HG02571 (cell line): ENCODE data around the gene TFDP2.
A peak's percentile ranks its signal among the peaks of the same experiment; 100 is the strongest.
"Not testable (repeated sequence)": the region's sequence is repeated elsewhere in the genome, so short reads cannot be mapped to it uniquely, and the experiment has no call there.

Source experiments
- ATAC-seq: cut with Tn5 transposase; IDR thresholded peaks from one replicate; pipeline ENCODE4 v1.9.1; 2021; ENCODE audit warnings: mild to moderate bottlenecking, moderate library complexity; ENCODE audit not compliant: unreplicated experiment

The TFDP2 gene

GRCh38 chr3:142027300-142027699, 122.0 kb downstream of the TFDP2 start:
- no peak for ATAC-seq

DNA sequence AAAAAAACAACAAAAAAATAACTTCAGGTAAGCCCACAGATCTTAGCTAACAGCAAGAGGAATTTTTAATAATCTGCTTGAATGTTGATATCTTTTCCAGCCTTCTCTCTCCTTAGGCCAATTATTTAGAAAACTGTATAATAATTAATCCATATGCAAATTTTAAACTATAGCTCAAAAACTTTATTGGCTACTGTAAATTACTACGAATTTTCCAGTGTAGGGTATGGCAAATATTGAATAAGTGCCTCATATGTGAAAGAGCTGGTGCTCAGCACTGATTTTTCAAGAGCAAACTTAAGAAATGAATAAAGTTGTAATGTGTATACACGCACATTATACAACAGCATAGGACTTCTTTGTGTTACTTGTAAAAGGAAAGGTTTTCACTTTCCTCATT, 123.0 kb downstream of the TFDP2 start:
- no peak for ATAC-seq

GRCh38 chr3:142022381-142022780, 127.0 kb downstream of the TFDP2 start:
- ATAC-seq, result peak; percentile 59

DNA sequence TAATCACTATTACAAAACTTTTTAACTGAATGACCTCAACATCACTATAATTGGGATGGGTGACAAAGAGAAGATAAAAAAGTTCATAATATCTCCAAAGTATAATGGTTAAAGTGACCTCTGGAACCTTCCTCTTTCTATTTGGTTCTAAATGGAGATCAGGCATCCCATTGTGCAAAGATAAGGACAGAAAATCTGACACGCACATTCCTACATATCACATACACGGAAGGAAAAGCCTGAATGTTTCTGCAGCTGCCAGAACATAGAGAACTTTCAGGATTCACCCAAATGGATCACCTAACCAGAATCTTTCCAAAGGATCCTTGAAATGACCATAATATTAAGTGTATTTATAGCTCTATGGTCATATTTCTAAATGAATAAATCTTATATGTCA, 128.2 kb downstream of the TFDP2 start:
- no peak for ATAC-seq

DNA sequence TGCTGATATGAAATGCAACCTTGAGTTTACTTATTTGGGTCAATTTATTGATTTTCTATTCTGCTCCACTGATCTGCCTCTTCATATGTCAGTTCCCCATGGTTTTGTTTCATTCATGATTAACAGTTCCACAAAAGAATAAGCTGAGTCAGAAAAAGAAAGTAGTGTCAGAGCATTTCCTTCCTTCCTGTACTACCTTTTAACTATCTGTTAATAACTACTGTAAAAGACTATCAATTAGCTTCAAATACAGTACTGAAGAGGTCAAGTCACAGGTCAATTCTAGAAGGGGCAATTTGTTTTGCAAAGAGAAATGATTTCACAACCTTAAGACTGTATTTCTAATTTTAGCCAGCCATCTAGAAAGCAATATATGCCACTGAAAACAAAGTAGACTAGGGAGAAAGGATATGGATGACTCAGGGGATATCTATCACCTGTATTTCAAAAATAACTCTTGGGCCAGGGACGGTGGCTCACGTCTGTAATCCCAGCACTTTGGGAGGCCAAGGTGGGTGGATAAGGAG, 129.5 kb downstream of the TFDP2 start:
- ATAC-seq, result no peak

GRCh38 chr3:142013993-142014392, 135.4 kb downstream of the TFDP2 start:
- no peak for ATAC-seq

DNA sequence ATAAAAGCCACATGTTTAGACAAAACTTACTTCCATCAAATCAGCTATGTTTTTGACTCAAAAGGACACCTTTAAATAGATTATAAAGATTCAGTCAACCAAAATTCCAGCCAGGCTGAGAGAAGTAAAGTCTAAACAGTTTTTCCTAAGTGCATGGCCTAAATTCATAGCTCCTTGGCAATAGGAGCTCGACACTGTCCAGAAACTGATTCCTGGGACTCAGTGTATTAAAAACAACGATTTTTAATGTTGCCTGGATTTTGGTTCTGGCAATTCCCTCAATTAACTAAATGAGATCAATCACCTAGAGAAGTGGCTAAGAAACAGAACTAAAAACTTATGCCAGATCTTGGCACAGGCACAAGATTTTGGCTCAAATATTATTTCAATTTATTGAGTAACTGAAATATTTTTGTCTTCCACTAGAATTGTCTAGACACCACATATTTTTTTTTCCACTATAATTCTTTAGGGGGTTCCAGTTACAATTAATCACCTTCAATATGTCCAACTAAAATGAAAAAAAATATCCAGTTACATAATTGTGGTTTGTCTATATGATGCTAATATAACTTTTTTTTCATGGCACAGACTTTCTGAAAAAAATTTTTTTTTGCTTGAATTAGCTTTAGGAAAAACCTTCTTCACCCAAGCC, 135.9 kb downstream of the TFDP2 start:
- no peak for ATAC-seq

- no peak for ATAC-seq
Observed at GRCh38 chr3:142009029-142009428, 140.3 kb downstream of the TFDP2 start.

- no peak for ATAC-seq
Observed at GRCh38 chr3:142007710-142008399, 141.5 kb downstream of the TFDP2 start.

GRCh38 chr3:142004957-142005356, 144.4 kb downstream of the TFDP2 start:
- ATAC-seq, result not testable (repeated sequence)

- ATAC-seq, result no peak
Observed at GRCh38 chr3:142004025-142004424, 145.3 kb downstream of the TFDP2 start.

- ATAC-seq, result no peak
Observed at GRCh38 chr3:142003291-142003690, 146.1 kb downstream of the TFDP2 start.

DNA sequence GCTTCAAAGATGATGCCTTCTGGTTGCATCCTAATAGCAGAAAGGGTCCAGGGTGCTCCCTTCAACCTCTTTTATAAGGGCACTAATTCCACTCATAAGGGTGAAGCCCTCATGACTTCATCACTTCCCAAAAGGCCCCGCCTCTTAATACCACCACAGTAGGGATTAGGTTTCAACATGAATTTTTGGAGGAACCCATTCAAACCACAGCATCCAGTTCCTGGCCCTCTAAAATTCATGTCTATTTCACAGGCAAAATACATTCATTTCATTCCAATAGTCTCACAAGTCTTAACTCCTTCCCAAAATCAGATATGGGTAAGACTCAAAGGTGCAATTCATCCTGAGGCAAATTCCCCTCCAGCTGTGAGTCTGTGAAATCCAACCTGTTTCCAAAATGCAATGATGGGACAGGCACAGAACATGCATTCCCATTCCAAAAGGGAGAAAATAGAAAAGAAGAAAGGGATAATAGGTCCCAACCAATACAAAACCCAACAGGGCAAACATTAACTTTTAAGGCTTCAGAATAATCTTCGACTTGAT, 148.9 kb downstream of the TFDP2 start:
- no peak for ATAC-seq

DNA sequence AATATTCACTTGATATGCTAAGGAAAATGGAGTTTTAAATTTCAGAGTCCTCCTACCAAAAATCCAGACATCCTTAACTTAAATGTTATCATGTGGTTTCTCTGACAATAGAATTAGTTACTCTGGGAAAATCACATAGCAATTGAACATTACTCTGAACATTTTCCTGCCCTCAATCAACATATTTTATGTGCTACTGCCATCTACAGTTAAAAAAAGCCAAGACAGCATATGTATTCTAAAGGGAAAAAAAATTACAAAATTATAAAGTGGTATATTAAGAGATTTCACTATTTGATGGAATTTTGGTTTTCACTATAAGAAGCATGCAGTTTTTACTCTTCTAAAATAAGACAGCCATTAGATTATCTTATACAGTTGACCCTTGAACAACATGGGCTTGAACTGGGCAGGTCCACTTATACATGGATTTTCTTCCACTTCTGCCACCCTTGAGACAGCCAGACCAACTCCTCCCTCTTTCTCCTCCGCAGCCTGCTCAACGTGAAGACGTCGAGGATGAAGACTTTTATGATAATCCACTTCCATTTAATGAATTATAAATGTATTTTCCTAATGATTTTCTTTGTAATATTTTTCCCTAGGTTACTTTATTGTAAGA, 150.6 kb downstream of the TFDP2 start:
- no peak for ATAC-seq

- no peak for ATAC-seq
Observed at GRCh38 chr3:141996437-141996836, 152.9 kb downstream of the TFDP2 start.

DNA sequence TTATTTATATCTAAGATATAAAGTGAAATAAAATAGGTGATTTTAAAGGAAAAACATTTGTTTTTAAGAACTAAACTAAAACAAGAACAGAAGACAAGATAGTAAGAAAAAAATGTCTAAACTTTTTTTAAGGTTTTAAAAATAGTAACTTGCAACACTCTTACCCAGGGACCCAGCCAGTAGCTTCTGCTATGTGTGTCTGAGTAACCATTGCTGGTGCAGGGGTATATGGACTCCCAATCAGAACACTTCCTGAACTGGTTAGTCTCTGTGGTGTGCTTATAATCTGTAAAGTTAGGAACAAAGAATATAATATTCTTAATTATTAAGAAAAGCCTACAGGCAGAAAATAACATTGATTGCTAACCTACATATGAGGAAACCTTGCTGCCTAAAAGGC, 154.5 kb downstream of the TFDP2 start:
- no peak for ATAC-seq

- no peak for ATAC-seq
Observed at GRCh38 chr3:141992512-141992911, 156.8 kb downstream of the TFDP2 start.

DNA sequence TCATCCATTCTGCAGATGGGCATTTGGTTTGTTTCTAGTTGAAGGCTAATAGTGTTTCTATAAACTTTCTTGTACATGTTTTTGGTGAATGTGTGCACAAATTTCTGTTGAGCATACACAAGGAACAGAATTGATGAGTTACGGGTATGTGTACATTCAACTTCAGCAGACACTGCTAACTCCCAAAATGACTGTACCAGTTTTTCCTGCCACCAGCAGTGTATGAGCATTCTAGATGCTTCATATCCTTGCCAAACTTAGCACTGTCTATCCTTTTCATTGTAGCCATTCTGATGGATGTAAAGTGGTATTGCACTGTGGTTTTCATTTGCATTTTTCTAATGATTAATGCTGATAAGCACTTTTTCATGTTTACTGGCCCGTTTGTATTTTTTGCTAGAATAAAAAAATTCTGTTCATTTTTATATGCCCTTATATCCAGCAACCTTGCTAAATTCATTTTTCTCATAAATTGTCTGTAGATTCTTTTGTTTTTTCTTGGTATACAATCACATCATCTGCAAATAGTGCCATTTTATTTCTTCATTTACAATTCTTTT, 162.7 kb downstream of the TFDP2 start:
- ATAC-seq, result no peak

- ATAC-seq, result no peak
Observed at GRCh38 chr3:141981084-141981483, 168.3 kb downstream of the TFDP2 start.

DNA sequence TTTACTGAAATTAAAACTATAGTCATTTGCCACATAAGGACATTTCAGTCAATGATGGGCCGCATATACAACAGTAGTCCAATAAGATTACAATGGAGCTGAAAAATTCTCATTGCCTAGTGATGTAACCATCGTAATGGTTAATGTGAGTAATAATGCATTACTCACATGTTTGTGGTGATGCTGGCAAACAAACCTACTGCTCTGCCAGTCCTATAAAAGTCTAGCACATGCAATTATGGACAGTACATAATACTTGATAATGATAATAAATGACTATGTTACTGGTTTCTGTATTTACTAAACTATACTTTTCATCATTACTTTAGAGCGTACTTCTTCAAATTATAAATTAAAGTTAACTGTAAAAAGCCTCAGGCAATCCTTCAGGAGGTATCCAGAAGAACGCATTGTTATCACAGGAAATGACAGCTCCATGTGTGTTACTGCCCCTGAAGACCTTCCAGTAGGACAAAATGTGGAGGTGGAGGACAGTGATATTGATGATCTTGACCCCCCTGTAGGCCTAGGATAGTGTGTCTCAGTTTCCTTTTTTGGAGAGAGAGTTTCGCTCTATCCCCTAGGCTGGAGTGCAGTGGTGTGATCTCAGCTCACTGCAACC, 170.2 kb downstream of the TFDP2 start:
- no peak for ATAC-seq

GRCh38 chr3:141974777-141975176, 174.6 kb downstream of the TFDP2 start:
- ATAC-seq, result not testable (repeated sequence)
